Kidney tubule cell (primary cell): ENCODE results near the gene DMWD.
"Not testable (repeated sequence)": the region's sequence is repeated elsewhere in the genome, so short reads cannot be mapped to it uniquely, and the experiment has no call there.

Experiments used
- DNase-seq: peaks from one replicate; pipeline ENCODE4 v3.0.0-alpha.2; 2018; ENCODE audit warnings: low spot score

DMWD gene

GRCh38 chr19:45816236-45817009 lies 23.8 kb upstream of the DMWD start:
- no peak for DNase-seq

GRCh38 chr19:45815481-45816216 lies 23.0 kb upstream of the DMWD start:
- no peak for DNase-seq

- DNase-seq = no peak
These were observed 22.3 kb upstream of the DMWD start, which contains the start of gene RSPH6A for GRCh38 chr19:45814851-45815480. Gene RSPH6A, minus strand, starts transcription at chr19:45815308. Its CDS starts 132 bp downstream, at chr19:45815176.

- no peak for DNase-seq
These were observed 21.6 kb upstream of the DMWD start for GRCh38 chr19:45814166-45814780.

GRCh38 chr19:45812297-45812696 lies 19.7 kb upstream of the DMWD start:
- no peak for DNase-seq

- peak; percentile 78 for DNase-seq
These were observed 17.1 kb upstream of the DMWD start for GRCh38 chr19:45809643-45810159.

- no peak for DNase-seq
These were observed 13.1 kb upstream of the DMWD start for GRCh38 chr19:45805719-45806118.

- no peak for DNase-seq
These were observed 12.2 kb upstream of the DMWD start for GRCh38 chr19:45804959-45805230.

GRCh38 chr19:45804140-45804958 lies 11.7 kb upstream of the DMWD start:
- no peak for DNase-seq

- DNase-seq = no peak
These were observed 9.0 kb upstream of the DMWD start for GRCh38 chr19:45801603-45802175.

- DNase-seq = peak; percentile 85
These were observed 7.5 kb upstream of the DMWD start for GRCh38 chr19:45800070-45800553.

GRCh38 chr19:45799541-45799940 lies 6.9 kb upstream of the DMWD start:
- DNase-seq = not testable (repeated sequence)

- peak; percentile 73 for DNase-seq
These were observed 6.4 kb upstream of the DMWD start for GRCh38 chr19:45798995-45799517.

GRCh38 chr19:45794627-45795026 lies 2.0 kb upstream of the DMWD start:
- DNase-seq = no peak

GRCh38 chr19:45793876-45794275 lies 1.2 kb upstream of the DMWD start:
- no peak for DNase-seq

GRCh38 chr19:45793178-45793564 lies 526 bp upstream of the DMWD start:
- no peak for DNase-seq

- no peak for DNase-seq
These were observed 738 bp downstream of the DMWD start for GRCh38 chr19:45791744-45792469.

- DNase-seq = no peak
These were observed 1.7 kb downstream of the DMWD start for GRCh38 chr19:45790942-45791341.

GRCh38 chr19:45789035-45789786 lies 3.4 kb downstream of the DMWD start:
- DNase-seq = no peak
